Measurements from ENCODE around the gene LRCH4.
"Not testable (repeated sequence)": the region's sequence is repeated elsewhere in the genome, so short reads cannot be mapped to it uniquely, and the experiment has no call there.

The LRCH4 gene

DNA sequence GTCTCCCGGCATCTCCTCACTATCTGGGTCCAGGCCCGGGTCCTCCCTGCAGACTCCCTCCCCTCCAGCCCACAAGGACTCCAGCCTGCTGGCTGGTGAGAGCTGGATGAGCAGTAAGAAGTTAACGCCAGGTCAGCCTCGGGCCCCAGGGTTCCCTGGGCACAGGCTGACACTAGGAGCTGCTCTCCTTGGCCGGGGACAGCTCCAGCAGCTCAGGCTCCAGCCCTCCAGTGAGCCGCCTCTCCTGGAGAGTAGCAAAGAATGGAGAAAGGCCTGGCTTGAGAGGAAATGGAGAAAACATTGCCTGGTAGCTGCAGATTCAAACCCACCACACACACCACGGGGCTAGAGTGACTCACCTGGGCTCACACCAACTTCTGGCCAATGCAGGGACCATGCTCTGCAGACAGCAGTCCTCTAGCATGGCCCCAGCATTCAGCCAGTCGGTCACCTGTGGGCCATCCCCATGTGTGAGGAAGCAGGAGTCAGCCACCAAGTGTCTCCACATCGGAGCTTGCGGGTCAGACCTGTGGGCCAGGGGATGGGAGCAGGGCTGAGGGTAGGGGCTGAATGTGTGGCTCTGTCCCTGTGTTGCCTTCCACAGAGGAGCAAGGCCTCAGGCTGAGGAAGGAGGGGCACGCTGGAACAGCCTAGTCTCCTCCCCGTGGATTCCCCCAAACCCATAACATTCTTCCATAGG is 18.7 kb downstream of the LRCH4 start:
- no peak for DNase-seq

DNA sequence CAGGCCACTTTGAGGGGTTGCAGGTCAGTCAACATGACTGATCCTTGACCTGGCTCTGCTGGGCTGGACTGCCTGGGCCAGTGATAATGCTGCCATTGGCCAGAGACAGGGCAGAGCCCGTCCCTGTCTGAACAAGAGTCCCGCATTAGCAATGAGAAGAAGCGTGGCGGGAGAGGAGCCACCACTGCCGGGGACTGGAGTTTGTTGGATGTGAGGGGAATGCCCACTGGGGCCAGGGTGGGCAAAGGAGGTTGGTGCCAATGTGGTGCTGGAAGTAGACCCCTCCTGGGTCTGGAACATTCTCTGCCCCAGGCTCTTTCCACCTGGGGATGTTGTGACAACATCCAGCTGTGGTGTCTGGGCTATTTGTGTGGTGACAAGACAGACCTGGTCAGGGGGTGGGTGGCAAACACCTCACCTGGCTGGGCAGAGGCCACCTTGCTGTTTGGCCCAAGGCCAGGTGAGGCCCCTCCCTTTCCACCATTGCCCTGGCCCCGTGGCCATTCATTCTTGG is 19.9 kb downstream of the LRCH4 start:
- no peak for DNase-seq

DNA sequence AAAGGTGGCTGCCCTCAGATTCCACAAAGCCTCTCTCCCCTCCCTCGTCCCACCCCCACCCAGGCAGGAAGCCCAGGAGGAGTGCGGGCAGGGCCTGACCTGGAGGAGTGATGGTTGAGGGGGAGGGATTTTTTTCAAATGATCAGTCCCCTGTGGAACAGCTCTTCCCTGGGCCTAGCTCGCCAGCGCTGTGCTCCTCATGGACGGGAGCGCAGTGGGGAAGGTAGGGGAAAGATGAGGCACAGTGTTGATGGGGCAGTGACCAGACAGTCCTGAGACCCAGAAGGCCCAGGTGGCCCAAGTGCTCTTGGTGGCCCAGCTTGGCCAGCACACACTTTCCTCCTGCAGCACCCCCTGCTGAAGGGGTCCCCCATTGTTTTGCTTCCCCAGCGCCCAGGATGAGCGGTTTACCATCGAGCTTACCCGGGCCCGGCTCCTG is 20.8 kb downstream of the LRCH4 start:
- no peak for DNase-seq

DNA sequence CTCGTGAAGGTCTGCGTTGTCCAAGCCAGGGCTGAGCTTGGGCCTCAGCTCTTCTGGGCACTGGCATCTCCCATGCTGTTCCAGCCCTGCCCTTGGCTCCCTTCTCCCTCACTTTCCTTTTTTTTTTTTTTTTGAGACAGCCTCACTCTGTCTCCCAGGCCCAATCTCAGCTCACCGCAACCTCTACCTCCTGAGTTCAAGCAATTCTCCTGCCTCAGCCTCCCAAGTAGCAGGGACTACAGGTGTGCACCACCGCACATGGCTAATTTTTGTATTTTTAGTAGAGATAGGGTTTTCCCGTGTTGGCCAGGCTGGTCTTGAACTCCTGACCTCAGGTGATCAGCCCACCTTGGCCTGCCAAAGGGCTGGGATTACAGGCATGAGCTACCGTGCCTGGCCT is 21.5 kb downstream of the LRCH4 start:
- DNase-seq: not testable (repeated sequence)

DNA sequence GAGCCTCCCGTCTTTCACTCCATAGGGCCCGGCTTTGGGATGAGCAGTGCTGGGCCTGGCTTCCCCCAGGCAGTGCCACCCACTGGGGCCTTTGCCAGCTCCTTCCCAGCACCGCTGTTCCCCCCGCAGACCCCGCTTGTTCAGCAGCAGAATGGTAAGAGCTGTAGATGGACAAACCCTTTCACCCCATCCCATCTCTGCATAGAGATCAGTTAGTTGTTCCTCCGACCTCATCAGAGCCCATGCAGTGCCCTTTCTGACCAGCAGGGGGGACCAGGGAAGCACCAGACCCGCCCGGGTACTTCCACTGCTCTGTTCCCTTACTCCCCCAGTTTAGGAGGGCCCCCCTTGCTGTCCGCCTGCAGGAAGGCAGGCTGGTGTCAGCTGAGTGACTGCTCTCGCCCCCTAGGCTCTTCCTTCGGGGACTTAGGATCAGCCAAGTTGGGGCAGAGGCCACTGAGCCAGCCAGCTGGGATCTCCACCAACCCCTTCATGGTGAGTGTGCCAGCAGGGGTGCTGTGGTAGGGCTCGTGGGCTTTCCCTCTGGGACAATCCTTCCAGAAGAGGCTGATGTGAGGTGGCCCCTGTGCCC is 22.0 kb downstream of the LRCH4 start:
- DNase-seq: peak; percentile 10

DNA sequence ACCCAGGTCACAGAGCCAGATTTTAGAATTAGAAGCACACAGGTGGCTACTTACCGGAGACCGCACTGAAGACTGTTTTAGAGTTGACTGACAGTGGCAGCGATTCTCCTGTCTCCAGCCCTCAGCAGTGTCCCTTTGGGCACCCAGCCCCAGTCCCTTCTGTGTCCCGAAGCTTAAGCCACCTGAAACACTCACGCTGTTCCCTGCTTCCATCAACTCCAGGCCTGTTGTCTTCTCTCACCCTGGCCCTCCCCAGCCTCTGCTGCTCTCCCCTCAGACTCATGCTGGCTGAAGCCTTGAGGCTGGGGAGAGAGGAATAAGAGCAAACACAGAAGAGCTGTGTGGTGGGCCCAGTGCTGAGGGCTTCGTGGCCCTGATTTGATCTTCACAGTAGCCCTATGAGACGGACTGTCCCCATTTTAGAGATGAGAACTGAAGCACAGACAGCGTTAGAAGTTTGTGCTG is 22.8 kb downstream of the LRCH4 start:
- DNase-seq: no peak

DNA sequence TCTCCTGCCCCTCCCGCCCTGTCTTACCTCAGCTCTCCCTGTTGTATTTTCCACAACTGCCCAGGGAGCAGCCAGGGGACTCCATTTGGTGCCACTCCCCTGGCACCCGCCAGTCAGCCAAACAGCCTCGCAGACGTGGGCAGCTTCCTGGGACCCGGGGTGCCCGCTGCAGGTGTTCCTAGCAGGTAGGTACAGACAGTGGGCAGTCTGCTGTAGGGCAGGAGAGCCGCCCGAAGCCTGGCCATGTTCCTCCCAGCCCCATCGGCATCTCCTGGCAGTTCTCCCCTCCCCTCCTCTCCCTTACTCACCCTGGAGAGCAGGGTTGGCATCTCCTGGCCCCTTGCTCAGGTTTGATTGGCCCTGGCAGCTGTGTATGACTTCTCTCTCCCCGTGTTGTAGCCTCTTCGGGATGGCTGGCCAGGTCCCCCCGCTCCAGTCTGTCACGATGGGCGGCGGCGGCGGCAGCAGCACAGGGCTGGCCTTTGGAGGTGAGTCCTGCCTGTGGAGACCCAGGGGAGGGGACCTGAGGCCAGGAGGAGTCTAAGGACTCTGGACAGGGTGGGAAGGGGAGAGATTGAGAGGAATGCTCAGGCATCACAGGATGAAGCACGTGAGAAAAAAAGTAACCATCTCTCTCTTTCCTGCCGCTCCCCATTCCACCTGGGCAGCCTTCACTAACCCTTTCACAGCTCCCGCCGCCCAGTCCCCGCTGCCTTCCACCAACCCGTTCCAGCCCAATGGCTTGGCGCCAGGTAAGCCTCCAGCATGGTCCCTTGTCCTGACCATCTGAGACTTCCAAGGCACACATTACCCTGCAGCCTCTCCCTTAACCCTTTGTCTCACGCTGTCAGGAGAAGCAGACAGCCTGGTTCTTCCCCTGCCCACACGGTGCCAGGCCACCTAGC is 23.5 kb downstream of the LRCH4 start:
- DNase-seq: no peak

DNA sequence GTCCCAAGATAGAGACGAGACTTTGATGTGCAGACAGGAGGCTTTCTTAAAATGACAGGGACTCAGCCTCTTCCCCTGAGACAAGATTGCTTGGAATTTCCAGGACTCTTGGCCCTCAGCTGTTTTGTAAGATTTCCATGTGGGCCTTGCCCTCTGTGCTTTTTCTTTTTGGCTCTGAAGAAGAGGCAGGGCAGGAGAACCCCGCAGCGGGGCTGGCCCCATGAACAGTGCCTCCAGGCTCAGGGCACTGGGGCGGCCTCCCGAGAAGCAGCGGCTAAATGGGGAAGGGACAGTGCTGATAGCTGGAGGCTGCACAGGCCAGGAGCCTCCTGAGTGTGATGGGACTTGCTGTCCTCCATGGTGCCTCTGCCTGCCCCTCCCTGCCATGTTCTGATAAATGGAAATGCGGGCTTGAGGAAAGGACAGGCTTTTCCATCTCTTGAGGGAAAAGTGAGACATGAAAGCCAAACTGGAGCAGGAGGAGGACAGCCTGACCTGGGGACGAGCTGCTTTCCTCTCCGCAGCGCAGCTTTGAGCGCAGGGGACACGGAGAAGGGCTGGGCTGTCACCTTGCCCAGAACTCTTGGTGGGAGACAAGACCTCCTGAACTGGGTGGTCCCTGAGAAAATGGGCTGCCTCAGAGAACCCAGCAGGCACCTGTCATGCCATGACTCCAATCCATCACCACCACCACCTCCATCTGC is 24.3 kb downstream of the LRCH4 start:
- DNase-seq: no peak

DNA sequence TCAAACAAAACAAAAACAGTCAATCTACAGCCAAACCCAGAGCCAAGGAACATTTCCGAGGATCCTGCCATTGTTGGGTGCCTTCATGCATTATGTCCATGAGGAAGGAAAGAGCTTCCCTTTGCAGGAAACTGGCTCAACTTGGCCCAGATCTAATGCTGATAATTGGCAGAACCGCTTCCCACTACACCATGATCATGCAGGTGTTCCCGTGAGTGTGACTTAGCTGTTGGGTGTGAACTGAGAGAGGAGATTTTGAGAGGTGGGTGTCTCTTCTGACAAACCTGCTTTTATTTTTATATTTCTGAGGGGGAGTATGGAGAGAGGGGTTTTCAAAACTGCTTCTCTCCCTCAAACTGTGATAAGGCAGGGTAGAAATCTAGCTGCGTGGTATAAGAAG is 26.8 kb downstream of the LRCH4 start:
- DNase-seq: no peak

DNA sequence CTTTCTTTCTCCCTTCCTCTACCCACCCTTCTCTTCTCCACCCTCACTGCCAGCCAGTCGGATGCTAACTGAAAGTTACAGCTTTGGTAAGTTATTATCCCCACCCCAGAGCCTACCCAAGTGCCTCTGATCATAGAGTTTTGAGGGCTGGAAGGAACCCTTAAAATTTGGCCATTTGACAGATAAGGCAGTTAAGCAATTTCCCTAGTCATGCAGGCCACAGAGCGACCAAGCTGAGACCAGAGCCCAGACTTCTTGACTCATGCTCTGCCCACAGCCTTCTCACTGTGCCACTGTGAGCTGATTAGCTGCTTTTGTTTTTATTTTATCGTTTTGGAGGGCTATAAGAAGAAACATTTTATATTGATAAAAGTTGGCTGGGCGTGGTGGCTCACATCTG is 29.4 kb downstream of the LRCH4 start:
- no peak for DNase-seq

DNA sequence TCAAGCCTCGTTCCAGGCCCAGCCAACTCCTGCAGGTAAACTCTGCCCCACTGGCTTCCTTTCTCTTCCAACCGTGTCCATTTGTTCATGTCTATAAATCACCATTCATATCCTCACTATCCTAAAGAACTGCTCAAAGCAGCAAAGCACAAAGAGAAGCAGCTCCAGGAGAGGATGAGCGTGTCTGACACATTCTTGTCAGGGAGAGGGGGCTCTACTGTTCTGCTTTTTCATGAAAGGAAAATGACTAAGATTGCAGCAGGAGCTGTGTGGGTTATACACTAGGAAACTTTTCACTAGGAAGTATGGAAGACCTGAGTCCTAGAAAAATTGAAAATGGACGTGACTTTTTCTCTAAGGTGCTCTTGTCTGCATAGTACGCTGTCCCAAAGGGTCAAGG is 30.2 kb downstream of the LRCH4 start:
- DNase-seq: no peak

DNA sequence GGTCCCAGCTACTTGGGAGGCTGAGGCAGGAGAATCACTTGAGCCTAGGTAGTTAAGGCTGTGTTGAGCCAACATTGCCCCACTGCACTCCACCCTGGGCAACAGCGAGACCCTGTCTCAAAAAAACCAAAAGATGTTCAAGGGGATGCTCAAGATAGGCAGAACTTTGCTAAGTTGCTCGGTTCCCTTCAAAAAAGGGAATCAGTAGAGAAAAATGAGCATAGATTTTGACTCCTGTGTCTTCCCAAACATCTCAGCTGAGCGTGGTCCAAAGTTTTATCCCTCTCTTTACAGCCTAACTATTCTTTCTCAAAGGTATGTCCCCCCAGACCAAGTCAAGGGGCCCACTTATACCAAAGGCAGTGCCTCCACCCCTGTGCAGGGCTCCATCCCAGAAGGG is 32.9 kb downstream of the LRCH4 start:
- no peak for DNase-seq

DNA sequence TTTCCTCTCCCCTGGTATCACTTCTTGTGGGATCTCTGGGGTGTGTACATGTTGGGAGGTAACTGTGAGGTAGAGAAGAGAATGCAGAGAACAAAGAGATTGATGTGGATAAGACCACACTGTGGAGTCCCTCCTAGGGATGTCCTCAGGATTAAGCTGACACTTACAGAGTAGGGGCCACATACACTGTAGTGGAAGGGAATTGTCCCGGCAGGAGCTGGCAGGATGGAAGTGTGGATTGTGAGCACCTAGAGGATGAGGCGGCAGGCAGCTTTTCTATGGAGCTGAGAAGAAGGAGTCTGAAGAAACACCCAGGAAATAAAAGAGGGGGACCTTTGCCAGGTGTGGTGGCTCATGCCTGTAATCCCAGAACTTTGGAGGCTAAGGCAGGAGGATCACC is 33.4 kb downstream of the LRCH4 start:
- DNase-seq: no peak

DNA sequence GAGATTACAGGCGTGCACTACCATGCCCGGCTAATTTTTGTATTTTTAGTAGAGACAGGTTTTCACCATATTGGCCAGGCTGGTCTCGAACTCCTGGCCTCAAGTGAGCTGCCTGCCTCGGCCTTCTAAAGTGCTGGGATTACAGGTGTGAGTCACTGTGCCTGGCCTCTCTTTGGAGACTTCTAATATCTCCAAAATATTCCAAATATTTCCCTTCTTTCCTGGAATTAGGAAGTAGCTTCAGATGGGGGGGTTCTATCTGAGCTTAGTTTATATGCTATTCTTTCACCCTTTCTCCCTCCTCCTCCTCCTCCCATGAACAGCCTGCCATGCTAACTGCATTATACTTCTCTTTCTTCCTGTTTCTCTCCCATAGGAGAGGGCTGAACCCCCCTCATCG is 37.5 kb downstream of the LRCH4 start:
- DNase-seq: not testable (repeated sequence)

DNA sequence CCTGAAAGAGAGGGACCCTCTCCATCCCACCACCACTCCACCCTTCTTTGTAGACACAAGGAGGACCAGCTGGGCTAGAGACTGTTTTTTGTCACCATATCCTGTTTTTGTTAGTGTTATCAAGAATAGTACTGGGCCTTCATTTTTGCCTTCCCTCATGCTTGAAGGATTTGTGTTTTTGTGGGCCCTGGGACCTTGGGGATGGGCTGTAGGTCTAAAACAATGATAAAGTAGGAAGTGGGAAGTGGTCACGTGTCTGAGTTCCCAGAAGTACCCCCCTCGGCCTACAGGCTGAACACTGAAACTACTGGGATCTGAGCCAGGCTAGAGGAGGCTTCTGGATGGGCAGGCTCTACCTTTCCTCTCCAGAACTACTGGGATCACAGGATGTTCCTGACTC is 38.1 kb downstream of the LRCH4 start:
- no peak for DNase-seq

DNA sequence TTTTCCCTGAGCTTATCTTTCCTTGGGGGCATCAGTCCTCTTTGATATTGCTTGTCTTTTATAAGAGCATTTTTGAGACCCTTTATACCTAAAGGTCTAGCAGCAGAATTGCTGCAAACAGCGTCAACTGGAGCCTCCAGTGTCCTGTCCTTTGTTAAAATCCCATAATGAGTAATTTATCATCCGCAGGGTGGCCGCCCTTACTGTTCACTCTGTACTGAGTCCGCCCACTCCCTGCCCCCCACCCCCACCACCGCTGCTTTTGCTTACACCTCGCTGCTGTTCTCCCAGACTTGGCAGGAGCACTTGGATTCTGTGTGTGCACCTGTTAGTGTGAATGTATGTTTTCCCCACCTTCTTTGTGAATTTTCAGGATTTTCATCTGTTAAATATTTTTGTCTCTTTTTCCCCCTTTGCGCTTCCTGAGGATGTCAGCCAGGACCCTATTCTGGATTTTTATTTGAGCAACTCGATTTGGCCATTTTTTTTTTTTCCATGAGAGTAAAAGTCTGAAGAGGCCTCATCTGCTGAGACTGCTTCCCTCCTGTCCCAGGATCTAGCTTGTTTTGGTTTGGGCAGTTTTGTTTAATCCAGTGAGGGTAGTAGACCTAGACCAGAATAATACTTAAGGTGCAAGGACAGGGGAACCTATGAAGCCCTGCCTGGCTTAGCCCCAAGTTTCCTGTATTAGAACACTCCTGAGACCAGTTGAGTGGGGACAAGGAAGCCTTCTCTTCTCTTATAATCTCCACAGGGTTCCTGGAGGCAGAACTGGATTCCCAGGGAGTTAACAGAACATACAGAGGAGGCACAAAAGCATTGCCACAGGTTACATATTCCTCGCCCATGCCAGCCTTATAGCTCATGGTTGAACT is 38.8 kb downstream of the LRCH4 start:
- DNase-seq: no peak

DNA sequence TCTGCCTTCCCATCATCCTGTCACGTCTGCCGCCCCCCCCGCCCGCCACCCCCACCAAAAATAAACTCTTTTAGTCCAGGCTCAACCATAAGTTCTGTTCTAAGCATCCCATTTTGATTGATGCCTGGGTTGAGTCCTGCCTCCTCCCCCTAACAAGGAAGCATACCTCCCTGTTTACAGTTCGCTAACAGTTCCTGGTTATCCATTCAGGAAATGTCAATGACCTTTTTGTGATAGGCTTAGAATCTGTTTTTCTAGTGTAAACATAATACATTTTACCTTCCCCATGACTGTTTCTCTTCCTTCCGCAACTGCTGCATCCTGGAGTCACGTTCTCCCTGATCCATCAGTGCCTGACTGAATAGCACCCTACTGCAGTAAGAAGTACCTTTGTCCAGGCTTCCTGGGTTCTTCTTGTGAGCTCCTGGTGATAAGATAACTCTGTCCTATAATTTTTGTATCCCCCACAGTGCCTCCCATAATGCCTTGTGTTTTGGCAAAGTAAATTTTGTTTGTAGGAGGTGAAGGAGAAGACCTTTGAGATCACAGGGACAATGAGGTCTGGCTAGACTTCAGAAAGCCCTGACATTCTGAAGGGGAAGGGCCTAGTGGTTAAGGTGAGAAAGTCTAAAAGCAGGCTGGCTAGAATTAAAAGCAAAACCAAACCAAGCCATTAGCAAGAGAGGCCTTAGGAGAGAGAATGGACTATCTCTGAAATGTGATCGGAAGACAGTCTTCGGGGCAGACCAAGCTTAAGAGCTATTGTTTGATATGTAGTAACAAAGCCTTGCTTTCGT is 39.6 kb downstream of the LRCH4 start:
- DNase-seq: no peak

DNA sequence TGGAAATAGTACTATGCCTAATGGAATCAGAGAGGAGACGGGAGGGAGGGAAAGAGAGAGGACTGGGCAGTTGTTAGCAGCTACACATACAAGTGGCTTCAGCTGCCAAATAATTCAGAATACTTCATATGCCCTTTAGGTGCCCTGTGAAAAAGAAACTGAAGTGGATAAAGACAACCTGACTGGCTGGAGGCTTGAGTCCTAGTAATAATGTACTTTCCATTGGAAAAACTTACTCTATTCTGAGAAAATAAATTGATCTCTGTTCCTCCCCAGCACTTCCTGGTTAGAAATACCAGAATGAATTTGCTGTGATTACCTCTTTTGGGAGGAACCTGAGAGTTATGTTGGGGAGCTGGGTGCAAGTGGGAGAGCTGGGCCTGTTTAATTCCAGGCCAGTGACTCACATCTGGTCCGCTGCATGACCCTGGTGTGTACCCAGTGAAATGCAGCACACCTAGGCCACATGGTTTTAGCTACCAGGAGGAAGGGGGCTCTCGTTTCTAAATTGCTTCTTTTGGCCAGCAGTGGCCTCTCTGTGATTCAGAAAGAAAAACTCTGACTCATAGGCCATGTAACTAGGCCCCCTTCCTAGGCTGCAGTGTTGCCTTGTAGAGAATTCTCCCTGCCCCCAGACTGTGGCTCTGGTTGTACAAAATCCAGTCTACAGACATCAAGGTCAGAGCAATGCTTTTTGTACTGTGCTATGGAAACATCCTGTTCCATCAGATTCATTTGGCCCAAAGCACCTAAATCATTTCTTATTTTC is 40.4 kb downstream of the LRCH4 start:
- DNase-seq: no peak

DNA sequence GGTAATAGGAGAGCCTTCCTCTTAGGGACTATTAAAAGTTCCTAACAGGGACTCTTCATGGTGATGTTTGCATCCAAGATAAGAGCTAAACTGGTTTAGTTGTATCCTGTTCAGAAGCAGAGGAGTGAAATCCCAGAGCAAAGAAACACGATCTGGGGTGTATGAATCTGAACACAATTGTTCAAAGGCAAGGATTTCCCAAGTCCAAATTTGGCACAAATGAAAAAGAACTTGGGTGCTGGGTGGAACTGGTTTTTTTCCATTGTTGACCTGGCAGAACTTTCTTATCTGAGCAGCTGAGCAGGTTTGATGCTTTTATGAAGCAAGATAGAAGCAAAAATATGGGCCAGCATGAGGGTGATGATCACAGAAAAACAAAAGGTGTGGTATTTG is 41.0 kb downstream of the LRCH4 start:
- DNase-seq: no peak

DNA sequence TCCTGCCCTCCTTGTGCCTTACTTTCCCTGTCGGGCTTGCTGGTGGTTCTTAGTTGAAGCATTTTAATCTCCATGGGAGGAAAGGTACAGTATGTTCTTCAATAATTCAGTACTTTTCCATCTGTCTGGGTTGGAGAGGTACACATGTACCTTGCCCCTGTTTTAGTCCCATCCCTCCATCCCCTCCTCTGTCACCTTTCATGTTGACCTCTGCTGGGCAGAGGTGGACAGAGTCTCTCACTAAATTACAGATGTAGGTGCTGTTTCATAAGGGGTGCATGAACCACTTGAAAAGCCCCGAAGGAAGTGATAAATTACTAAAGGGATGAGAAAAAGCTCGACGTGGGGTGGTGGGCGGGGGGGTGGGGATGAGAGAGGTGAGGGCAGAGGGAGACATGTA is 41.5 kb downstream of the LRCH4 start:
- no peak for DNase-seq

Data from DMS79 treated with DMSO at 0.1 percent for 48 hours (cell line).